ENCODE measurements around the gene IGSF9B.

GRCh38 chr11:133900176-133901105 lies 56.3 kb downstream of the IGSF9B start:
- TF ChIP-seq CTCF (IDR thresholded peaks at IDR 0.05): no peak
- TF ChIP-seq POLR2A (IDR thresholded peaks at IDR 0.05): no peak
- no peak for TF ChIP-seq POLR2AphosphoS5 (IDR thresholded peaks at IDR 0.05)

All from suprapubic skin (tissue), 4 donors.